ENCODE data around the gene UGT2B17. TPM values are rescaled to one million over a fixed set of nuclear protein-coding genes. Genes with fewer than 3 reads are reported as not detected.
"Not testable (repeated sequence)": the region's sequence is repeated elsewhere in the genome, so short reads cannot be mapped to it uniquely, and the experiment has no call there.

The UGT2B17 gene
- polyA plus RNA-seq (not detected in 2 replicates), polyA minus RNA-seq (not detected in 2 replicates)

DNA sequence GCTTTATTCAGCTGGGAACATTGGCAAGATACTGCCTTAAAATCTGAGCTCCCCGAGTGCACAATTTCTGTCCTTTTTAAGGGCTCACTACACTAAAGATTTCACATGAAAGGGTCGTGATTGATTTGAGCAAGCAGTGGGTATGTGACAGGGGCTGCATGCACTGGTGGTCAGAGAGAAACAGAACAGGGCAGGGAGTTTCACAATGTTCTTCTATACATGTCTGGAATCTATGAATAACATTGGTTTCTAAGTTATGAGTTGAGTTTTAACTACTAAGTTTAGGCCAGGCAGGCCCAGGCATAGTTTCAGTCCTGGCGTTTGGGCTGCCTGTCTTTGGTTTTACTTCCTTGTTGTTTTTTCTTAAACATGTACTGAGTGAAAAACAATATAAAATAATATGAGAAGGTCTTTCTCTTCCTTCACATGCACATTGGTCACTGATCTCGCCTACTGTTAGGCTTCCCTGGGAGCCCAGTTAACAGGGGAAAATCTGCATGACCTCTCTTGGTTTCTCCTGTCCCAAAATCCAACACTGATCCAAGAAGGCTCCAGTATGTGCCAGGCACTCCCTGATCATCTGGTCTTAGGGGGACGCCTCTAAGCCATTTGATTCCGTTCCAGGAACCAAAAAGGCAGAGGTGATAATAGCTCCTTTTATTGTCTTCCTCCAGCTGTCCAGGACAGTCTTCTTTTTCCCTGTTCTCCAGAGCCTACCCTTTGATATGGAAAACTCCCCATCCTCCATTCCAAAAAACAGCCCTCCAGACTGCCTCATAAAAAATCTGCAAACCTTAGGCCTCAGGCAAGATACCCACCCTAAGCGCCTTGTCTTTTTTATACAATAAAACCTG, at the start of gene UGT2B17:
Gene UGT2B17 (minus strand): TSS at position 51 of the 854 bp plus-strand sequence. CDS start 7,838 bp downstream, outside the sequence.
- TF ChIP-seq SMC3 (conservative IDR thresholded peaks at IDR 0.05; ENCODE audit: poor library complexity) (no peak), POLR2AphosphoS5 (IDR thresholded peaks at IDR 0.05) (no peak), TAF1 (IDR thresholded peaks at IDR 0.05; ENCODE audit: low read depth) (no peak)
- TF ChIP-seq, protein P1, sequence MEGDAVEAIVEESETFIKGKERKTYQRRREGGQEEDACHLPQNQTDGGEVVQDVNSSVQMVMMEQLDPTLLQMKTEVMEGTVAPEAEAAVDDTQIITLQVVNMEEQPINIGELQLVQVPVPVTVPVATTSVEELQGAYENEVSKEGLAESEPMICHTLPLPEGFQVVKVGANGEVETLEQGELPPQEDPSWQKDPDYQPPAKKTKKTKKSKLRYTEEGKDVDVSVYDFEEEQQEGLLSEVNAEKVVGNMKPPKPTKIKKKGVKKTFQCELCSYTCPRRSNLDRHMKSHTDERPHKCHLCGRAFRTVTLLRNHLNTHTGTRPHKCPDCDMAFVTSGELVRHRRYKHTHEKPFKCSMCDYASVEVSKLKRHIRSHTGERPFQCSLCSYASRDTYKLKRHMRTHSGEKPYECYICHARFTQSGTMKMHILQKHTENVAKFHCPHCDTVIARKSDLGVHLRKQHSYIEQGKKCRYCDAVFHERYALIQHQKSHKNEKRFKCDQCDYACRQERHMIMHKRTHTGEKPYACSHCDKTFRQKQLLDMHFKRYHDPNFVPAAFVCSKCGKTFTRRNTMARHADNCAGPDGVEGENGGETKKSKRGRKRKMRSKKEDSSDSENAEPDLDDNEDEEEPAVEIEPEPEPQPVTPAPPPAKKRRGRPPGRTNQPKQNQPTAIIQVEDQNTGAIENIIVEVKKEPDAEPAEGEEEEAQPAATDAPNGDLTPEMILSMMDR (IDR thresholded peaks at IDR 0.05; ENCODE audit: poor library complexity, severe bottlenecking), result no peak
- H3K9me2 ChIP-seq (ENCODE audit: insufficient read depth, low read length), result no peaks in the 10 kb centered on the region
- H3K27me3 ChIP-seq (ENCODE audit: insufficient read depth, low read depth, low read length), result no peaks in the 10 kb centered on the region

DNA sequence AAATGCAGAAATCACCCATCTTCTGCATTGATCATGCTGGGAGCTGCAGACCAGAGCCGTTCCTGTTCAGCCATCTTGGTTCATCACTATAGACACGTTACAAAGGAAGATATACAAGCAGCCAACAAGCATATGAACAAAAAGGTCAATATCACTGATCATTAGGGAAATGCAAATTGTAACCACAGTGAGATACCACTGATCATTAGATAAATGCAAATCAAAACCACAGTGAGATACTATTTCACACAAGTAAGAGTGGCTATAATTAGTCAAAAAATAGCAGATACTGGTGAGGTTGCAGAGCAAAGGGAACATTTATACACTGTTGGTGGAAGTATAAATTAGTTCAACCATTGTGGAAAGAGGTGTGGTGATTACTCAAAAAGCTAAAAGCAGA, 46.6 kb upstream of the UGT2B17 start:
- H3K27ac ChIP-seq (ENCODE audit: low read length); H3K9me3 ChIP-seq (ENCODE audit: low read length); H3K79me2 ChIP-seq (replicated peaks; ENCODE audit: insufficient read depth, low read length); H3K9ac ChIP-seq (ENCODE audit: low read length); H3F3A ChIP-seq (ENCODE audit: insufficient read depth, low read length, poor library complexity, severe bottlenecking); H2AFZ ChIP-seq (ENCODE audit: low read depth, low read length); H3K4me2 ChIP-seq (ENCODE audit: low read length); H3K4me3 ChIP-seq (ENCODE audit: low read length); H3K36me3 ChIP-seq (ENCODE audit: insufficient read depth, low read length); H3K9me2 ChIP-seq (ENCODE audit: insufficient read depth, low read length); H4K20me1 ChIP-seq (ENCODE audit: insufficient read depth); H3K27me3 ChIP-seq (ENCODE audit: insufficient read depth, low read depth, low read length): not testable (repeated sequence)

More for the DNA sequence above, at the start of gene UGT2B17:
- Histone ChIP-seq H3K4me3 (ENCODE audit: low read length) (no peak within 1 kb of the TSS), H3K27ac (ENCODE audit: low read length) (no peak within 1 kb of the TSS), H2AFZ (ENCODE audit: low read depth, low read length) (no peak within 1 kb of the TSS), H3K36me3 (ENCODE audit: insufficient read depth, low read length) (no peaks in the 10 kb centered on the region), H3K9me3 (ENCODE audit: low read length) (no peaks in the 10 kb centered on the region), H3K79me2 (replicated peaks; ENCODE audit: insufficient read depth, low read length) (no peaks in the 10 kb centered on the region), H3K9ac (ENCODE audit: low read length) (no peak within 1 kb of the TSS), H3F3A (ENCODE audit: insufficient read depth, low read length, poor library complexity, severe bottlenecking) (no peaks in the 10 kb centered on the region), H3K4me2 (ENCODE audit: low read length) (no peak within 1 kb of the TSS), H4K20me1 (ENCODE audit: insufficient read depth) (no peaks in the 10 kb centered on the region)

DNA sequence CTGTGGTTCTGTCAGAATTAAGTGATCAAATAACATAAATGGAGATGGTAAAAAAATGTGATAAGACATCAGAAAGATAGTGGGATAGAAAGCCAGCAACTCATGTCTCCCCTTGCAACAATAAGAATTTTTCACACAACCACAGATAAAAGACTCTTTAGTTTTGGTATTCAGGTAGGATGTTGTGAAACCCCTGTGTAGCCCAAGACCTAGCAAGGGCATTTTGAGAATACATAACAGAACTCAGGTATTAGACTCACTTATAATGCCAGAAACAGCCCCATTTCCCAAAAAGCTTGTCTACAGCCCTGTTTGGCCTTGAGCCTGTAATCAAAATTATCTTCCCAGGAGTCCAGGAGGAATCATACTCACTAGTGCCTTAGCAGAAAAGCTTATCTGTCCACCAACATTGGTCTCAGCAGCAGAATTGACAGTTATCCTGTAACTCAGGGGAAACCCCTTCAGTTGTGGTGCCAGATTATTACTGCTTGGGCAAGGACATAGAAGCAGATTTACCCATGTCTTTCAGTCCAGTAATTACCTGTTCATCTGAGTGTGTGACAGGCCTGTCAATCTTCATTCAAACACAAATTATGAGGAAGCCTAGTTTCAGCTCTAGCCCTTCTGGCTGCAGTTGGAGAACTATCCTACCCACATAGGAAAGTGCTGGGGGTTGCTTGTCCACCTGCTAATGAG, 41.0 kb upstream of the UGT2B17 start:
- no peaks in the 10 kb centered on the region for H3K9me2 ChIP-seq (ENCODE audit: insufficient read depth, low read length)
- TF ChIP-seq, protein P1 (IDR thresholded peaks at IDR 0.05; ENCODE audit: poor library complexity, severe bottlenecking), result no peak
- no peak for TF ChIP-seq RAD21 (conservative IDR thresholded peaks at IDR 0.05)
- no peak for TF ChIP-seq EP300 (conservative IDR thresholded peaks at IDR 0.05; ENCODE audit: poor library complexity, severe bottlenecking)
- no peak for TF ChIP-seq MXI1 (conservative IDR thresholded peaks at IDR 0.05; ENCODE audit: poor library complexity, severe bottlenecking)
- no peak for TF ChIP-seq POLR2AphosphoS5 (IDR thresholded peaks at IDR 0.05)
- no peak for TF ChIP-seq TAF1 (IDR thresholded peaks at IDR 0.05; ENCODE audit: low read depth)
- no peak for TF ChIP-seq SMC3 (conservative IDR thresholded peaks at IDR 0.05; ENCODE audit: poor library complexity)
- TF ChIP-seq EZH2 (IDR thresholded peaks at IDR 0.05; ENCODE audit: borderline replicate concordance, insufficient read depth, low read length, poor library complexity, severe bottlenecking), result no peak
- TF ChIP-seq, protein P2, sequence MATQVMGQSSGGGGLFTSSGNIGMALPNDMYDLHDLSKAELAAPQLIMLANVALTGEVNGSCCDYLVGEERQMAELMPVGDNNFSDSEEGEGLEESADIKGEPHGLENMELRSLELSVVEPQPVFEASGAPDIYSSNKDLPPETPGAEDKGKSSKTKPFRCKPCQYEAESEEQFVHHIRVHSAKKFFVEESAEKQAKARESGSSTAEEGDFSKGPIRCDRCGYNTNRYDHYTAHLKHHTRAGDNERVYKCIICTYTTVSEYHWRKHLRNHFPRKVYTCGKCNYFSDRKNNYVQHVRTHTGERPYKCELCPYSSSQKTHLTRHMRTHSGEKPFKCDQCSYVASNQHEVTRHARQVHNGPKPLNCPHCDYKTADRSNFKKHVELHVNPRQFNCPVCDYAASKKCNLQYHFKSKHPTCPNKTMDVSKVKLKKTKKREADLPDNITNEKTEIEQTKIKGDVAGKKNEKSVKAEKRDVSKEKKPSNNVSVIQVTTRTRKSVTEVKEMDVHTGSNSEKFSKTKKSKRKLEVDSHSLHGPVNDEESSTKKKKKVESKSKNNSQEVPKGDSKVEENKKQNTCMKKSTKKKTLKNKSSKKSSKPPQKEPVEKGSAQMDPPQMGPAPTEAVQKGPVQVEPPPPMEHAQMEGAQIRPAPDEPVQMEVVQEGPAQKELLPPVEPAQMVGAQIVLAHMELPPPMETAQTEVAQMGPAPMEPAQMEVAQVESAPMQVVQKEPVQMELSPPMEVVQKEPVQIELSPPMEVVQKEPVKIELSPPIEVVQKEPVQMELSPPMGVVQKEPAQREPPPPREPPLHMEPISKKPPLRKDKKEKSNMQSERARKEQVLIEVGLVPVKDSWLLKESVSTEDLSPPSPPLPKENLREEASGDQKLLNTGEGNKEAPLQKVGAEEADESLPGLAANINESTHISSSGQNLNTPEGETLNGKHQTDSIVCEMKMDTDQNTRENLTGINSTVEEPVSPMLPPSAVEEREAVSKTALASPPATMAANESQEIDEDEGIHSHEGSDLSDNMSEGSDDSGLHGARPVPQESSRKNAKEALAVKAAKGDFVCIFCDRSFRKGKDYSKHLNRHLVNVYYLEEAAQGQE (IDR thresholded peaks at IDR 0.05; ENCODE audit: borderline replicate concordance), result no peak
- H3K4me3 ChIP-seq (ENCODE audit: low read length), result no peak overlapping the region
- H3F3A ChIP-seq (ENCODE audit: insufficient read depth, low read length, poor library complexity, severe bottlenecking), result no peaks in the 10 kb centered on the region
- H2AFZ ChIP-seq (ENCODE audit: low read depth, low read length), result no peak overlapping the region
- H3K27me3 ChIP-seq (ENCODE audit: insufficient read depth, low read depth, low read length), result no peaks in the 10 kb centered on the region
- no peak overlapping the region for H3K9ac ChIP-seq (ENCODE audit: low read length)
- H3K9me3 ChIP-seq (ENCODE audit: low read length), result no peaks in the 10 kb centered on the region
- H4K20me1 ChIP-seq (ENCODE audit: insufficient read depth), result no peaks in the 10 kb centered on the region
- no peaks in the 10 kb centered on the region for H3K36me3 ChIP-seq (ENCODE audit: insufficient read depth, low read length)
- no peak overlapping the region for H3K27ac ChIP-seq (ENCODE audit: low read length)
- no peak overlapping the region for H3K4me2 ChIP-seq (ENCODE audit: low read length)
- no peaks in the 10 kb centered on the region for H3K79me2 ChIP-seq (replicated peaks; ENCODE audit: insufficient read depth, low read length)

All from neural cell (in vitro differentiated cells).